Stimulated activated CD4-positive, alpha-beta T cell treated with anti-CD3 and anti-CD28 coated beads, TNF-alpha, amount 100 ng/mL, for 1 hour (primary cell): ENCODE results near the gene DCTPP1.

Experiments
- DNase-seq, 3 donors: peaks; one replicate each; pipeline ENCODE4 v3.0.0-alpha.2; 2020; ENCODE audit warnings: low read depth in 3 of 3, low spot score in 1 of 3

The DCTPP1 gene

DNA sequence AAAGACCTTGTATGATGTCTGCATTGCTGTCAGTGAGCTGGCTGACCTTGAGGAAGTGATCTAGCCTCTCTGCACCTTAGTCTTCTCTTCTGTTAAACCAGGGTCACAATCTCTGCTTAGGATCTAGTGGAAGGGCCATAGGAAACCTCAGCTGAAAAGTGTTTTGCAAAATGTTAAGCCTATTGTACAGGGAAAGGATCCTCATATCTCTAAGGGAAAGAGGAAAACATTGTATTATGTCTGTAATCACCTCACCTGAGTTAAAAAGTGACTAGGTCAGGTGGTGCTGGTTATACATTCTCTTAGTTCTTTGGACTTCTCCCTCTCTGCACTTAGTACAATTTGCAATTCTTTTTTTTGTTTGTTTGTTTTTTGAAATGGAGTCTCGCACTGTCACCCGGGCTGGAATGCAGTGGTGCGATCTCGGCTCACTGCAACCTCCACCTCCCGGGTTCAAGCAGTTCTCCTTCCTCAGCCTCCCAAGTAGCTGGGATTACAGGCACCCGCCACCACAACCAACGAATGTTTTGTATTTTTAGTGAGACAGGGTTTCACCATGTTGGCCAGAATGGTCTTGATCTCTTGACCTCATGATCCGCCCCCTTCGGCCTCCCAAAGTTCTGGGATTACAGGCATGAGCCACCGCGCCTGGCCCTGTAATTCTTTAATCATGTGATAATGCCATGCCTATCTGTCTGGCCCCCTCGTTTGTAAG is 17.8 kb upstream of the DCTPP1 start:
- no peak for DNase-seq

DNA sequence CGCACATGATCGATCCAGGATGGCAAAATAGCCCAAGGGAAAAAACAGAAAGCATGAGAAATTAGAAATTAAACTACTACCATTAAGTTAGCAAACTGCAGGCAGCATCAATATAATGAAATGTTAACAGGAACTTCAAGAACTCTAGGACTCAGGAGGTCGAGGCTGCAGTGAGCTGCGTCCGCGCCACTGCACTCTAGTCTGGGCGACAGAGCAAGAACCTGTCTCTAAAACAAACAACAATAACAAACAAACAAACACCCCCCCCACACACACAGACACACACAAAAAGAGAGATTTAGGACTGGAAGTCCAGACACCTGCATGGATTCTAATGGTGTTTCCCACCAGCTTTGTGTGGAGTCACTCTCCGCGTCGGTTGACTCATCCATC is 16.4 kb upstream of the DCTPP1 start:
- DNase-seq = no peak

DNA sequence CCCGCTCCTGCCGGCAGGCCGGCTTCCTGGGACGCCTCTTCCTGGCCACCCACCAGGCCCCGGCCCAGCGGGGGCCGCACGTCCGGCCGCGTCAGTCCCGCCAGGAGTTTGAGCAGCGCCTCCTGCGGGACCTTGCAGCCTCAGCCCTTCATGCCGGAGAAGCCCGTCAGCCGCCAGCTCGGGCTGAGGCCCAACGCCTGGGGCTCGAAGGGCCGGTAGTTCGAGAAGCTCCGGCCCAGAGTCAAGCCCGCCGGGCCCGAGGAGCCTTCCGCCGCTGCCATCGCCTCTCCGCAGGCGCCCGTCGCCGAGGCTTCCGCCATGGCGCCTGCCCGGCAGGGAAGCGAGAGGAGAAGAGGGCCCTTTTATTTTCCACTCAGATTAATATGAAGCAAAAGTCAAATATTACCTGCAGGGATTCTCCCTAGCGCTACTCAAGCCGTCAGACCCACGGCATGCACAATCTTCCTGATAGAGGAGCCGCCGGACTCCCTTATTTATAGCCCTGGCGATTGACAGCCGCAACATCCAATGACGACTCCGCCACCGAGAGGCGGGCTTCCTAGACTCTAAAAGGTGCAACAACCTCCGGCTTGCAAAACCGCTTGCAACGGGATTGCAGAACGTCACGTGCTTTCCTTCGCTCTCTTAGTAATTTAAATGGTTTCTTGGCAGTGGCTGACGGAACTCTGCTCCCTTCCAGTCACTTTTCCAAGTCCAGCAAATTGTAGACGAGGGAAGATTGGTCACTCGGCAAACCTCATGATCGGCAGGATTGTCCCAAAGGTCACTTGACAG is 15.8 kb upstream of the DCTPP1 start, which contains the start of gene SEPHS2:
TSS of gene SEPHS2 (minus strand) at position 467 of the 795 bp plus-strand sequence. CDS start at position 320, 147 bp downstream.
- DNase-seq = peak; percentile 90 to 95 (median 91)

DNA sequence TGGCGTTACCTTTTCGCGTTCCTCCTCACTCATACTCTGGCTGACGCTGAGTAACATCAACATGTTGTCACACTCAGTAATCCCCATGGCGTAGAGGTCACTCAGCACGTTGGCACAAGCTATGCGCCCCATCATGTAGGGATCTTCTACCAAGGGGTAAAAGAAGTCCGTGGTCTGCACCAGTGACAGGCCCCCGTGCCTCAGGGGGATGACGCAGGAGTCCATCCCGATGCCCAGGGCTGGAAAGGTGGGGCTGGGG is 15.2 kb upstream of the DCTPP1 start:
- no peak for DNase-seq

DNA sequence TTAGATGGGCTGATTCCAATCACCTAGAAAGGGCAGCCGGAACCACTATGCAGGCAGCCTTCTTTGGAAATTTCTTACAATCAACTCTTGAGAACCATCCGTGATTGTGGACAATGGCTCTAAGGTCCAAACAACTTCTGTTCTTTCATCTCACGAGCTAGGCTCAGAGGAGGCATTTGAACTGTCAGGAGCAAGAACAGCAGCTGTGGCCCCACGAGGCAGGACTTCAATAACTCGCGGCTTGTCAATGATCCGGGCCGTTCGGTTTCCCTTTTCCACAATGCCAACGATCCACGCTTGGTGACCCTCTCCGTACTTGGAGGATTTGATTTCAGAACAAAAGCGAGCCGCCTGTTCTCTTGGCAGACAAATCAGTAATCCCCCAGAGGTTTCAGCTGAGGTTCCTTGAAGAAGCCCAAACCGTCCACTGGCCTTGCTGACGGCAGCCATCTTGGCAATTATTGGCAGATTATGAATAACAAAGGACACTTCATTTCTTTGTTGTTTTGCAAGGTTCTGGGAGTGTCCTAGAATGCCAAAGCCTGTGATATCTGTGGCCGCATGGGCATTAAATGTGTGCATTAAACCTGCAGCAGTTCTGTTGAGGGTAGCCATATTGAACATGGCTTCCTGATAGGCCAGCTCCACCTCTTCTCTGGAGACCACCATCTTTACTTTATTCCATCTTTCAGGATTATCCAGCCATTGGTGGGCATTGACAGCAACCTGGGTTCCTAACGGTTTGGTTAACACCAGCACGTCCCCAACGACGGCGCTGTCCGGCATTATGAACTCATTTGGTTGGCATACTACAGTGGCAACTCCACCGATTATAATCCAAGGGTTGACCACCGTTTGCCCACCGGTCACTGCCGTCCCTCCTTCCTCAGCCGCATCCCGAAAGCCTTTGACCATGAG is 14.7 kb upstream of the DCTPP1 start:
- DNase-seq = no peak

DNA sequence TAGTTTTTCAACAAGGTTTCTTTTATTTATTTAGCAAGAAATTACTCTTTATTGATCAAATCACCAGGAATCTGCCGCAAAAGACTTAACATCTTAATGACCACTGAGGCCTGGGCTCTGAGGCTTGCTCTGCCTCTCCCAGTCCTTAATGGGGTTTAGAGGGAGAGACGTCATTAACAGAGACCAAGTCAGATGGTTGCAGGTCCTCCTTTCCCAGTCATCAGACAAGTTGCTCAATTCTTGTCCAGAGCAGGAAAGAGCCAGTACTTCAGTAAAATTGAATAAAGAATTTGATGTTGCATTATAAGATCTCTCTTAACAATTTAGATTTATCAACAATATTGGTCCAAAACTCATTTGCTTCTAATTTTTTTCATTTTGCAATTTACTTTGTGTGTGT is 13.8 kb upstream of the DCTPP1 start:
- DNase-seq = no peak

DNA sequence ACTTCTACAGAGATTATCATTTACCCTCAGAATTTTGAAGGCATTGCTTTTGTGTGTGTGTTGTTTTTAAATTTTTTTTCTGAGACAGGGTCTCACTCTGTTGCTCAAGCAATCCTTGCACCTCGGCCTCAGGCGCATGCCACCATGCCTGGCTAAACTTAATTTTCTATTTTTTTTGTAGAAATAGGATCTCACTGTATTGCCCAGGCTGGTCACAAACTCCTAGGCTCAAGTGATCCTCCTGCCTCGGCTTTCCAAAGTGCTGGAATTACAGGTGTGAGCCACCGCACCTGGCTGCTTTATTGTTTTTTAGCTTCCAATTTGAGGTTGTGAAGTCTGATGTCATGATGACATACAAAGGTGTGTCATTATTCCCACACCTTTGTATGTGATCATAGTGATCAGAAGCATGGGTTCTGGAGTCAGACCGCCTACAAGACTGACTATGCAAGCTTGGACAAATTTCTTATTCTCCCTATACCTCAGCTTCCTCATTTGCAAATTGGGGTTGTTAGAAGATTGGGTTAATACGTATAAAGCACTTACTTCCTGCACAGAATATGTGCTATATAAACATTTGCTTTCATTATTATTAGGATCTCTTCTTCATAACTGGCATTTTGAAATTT is 10.0 kb upstream of the DCTPP1 start:
- DNase-seq = no peak

DNA sequence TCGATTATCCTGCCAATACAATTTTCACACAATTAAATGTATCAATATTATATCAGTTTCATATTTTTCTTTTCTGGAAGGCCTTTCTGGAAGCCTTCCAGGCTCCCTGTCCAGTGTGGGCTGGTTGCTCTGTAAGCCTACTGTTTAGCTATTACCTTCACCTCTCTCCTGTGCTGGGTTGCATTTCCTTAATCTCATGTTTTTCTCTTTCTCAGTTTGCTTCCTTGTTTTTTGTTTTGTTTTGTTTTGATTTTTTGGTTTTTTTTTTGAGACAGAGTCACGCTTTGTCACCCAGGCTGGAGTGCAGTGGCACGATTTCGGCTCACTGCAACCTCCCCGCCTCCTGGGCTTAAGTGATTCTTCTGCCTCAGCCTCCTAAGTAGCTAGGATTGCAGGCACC is 9.0 kb upstream of the DCTPP1 start:
- no peak for DNase-seq

DNA sequence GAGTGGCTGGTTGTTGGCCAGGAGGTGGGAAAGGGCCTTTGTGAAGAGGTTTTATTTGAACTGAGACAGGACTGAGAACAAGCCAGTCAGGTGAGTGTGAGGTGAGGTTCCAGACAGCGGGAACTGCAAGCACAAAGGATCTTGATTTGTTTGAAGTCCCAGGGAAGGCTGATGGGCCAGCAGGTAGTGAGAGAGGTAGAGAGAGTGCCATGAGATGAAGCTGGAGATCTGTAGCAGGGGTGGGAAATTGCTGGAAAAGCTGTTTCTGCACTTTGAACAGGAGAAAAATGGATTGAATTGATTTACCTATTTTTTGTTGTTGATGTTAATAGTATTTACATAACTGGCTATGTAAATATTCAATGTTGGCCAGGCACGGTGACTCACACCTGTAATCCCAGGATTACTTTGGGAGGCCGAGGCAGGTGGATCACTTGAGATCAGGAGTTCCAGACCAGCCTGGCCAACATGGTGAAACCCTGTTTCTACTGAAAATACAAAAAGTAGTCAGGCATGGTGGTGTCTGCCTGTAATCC is 7.7 kb upstream of the DCTPP1 start:
- no peak for DNase-seq

DNA sequence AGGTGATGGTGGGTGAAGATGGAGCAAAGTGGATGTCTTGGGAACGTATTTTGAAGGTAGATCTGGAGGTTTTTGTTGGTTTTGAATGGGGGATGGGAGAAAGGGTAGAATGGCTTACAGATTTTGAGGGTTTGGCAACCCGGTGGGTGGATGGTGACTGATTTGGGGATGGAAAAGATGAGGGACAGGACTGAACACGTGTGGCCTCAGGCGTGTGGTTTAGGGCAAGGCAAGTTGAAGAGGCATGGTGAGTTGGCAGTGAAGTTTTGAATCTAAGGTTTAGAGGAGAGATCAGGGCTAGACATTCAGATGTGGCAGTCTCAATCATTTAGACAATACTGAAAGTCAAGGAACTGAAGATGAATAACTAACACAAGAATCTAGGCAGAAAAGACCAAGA is 5.0 kb upstream of the DCTPP1 start:
- no peak for DNase-seq

DNA sequence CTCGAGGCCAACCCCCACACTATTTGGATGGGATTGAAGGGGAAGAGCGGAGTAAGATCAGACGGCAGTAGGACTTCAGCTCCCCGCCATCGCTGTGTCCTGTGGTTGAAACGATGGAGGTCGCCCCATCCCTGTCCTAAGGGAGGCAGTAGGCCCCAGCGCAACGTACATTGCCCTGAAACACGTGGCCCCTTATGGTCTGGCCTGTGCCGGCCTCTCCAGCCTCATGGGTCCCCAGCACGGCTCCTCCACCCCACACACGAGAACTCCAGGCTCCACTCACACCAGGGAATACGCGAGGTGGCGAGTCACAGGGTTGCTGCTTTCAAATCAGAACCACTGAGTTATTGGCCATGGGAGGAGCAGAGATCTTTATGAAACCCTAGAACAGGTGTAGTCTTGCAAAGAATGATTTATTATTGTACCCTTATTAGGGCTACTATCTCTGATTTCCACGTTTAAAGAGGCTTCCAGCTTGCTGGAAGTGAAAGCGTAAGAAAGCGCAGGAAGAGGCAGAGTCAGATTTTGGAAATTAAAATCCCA is 669 bp upstream of the DCTPP1 start:
- no peak for DNase-seq

DNA sequence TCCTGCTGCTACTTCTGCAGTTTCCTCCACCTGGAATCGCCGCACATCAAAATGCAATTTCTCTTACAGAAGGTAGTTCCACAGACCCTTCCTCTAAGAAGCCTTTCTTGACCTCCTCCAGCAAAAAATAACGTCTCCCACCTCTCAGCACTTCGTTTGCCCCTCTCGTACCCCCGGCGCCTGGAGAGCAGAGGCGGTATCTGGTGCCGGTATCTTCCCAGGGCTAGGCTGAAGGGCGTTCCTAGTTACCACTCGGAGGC is 482 bp downstream of the DCTPP1 start:
- DNase-seq = no peak

DNA sequence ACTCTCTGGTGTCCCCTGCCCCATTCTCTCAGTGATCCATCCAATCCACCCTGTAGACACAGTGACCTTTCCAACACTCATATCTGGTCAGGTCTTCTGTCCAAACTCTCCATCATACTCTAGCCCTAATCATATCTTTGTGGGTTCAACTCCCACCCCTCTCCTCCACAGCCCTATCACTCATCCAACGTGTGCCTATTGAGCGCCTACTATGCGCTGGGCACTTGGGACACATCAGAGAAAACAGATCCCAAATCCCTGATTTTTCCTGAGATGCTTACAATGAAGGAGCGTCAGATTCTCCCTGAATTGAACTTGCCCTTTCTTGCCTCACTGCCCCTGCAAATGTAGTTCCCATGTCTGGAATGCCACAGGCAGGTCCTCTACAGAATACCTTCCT is 1.8 kb downstream of the DCTPP1 start:
- DNase-seq = no peak

DNA sequence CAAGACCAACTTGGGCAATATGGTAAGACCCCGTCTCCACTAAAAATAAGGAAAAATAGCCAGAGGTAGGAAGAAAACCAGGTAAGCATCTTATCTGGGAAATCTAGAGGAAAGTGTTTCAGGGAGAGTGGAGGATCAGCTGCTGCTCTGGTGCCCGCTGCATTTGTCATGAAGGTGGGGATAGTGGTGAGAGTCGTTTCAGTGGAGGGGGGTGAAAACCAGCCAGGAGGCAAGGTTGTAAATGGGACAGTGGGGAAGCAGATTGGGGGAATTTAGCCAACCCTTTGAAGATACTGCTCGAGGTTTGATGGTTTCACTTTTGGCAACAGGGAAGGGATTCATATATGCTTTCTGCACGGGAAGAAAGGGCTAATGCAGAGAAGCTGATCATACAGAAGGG is 8.8 kb downstream of the DCTPP1 start:
- no peak for DNase-seq

DNA sequence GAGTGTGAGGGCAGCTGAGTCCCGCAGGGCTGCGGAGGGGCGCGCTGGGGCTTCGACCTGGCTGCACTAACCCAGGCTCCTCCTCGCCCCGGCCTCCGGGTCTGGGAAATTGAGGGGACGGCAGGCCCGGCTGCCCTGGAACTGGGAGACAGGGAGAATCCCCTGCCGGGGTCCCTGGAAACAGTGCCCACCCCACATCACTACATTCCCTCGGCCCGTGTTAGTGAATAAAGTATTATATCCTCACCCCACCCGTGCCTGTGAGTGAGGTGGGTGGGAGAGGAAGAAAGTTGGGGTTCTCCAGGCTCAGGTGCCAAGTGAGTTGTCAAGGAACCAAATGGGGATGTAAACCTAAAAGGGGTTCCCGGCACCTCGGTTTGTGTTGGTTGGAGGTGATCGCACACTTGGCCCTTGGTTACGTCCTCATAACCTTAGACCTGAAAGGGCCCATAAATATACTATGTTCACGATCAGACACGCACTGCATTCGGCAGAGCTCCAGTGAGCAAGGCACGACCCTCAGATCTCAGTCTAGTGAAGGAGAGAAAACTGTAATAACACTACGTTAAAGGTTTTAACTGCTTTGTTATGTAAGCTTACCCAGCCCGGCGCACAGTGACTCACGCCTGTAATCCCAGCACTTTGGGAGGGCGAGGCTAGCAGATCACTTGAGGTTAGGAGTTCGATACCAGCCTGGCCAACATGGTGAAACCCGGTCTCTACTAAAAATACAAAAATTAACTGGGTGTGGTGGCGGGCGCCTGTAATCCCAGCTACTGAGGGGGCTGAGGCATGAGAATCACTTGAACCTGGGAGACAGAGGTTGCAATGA is 11.3 kb downstream of the DCTPP1 start:
- DNase-seq = no peak

DNA sequence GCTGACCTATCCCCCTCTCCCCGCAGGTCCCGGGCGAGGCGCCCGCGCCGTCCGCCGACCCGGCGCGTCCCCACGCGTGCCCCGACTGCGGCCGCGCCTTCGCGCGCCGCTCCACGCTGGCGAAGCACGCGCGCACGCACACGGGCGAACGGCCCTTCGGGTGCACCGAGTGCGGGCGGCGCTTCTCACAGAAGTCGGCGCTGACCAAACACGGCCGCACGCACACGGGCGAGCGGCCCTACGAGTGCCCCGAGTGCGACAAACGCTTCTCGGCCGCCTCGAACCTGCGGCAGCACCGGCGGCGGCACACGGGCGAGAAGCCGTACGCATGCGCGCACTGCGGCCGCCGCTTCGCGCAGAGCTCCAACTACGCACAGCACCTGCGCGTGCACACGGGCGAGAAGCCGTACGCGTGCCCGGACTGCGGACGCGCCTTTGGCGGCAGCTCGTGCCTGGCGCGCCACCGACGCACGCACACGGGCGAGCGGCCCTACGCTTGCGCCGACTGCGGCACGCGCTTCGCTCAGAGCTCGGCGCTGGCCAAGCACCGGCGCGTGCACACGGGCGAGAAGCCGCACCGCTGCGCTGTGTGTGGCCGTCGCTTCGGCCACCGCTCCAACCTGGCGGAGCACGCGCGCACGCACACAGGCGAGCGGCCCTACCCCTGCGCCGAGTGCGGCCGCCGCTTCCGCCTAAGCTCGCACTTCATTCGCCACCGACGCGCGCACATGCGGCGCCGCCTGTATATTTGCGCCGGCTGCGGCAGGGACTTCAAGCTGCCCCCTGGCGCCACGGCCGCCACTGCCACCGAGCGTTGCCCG is 12.1 kb downstream of the DCTPP1 start:
- peak; percentile 74 to 82 (median 74) for DNase-seq

DNA sequence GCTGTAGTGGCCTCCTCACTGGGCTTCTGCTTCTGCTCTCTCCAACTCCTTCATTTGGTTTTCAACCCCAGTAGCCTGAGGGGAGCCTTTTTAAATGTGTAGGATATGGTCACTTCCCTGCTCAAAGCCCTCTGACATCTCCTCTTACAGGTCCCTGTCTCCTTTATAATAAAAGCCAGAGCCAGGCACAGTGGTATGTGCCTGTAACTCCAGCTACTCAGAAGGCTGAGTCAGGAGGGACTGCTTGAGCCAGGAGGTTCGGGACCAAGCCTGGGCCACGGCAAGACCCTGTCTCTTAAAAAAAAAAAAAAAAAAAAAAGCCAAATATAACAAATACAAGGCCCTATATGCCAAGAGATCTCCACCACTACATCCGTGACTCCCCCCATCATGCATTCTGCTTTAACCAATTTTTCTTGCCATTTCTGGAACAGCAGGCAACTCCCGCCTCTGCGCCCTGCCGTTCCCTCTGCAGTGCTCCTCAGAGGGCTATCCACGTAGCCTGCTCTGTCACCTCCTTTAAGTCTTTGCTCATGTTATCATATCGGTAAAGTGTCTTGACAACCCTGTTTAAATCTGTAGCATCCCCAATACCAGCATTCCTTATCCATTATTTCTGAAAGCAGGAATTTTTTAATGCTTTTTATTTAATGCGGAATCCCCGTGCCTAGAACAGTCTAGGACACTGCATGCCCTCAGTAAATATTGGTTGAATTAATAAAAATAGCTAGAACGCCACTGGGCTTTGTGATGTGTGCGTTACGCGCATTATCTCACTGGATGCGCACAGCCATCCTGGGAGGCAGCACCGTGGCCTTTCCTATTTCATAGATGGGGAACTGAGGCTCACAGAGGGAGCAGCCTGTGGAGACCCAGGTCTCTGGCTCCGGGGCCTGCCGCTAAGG is 13.0 kb downstream of the DCTPP1 start:
- DNase-seq = no peak

DNA sequence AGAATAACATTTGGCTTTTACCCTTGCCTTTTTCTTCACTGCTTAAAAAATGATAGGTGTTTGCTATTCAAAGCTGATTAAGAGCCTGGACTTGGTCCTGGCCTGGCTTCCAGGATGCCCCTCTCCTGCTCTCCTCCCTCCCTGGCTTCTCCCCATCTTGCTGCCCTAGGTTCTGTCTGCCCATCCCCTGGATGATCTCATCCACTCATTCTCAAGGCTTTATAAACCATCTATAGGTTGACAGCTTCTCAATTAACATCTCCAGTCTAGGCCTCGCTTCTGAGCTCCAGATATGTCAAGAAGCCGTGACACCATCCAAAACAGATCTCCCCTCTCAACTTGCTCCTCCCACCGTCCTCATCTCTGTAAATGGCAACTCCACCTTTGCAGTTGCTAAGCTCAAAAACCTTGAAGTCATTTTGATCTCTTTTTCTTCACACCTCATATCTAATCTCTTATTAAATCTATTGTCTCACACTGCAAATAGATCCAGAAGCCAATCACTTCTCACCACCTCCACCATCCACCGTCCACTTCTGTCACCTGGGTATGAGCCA is 13.7 kb downstream of the DCTPP1 start:
- DNase-seq = no peak
